Ascending aorta (tissue), 2 donors: ENCODE data around the gene SLC9A9. TPM values are rescaled to one million over a fixed set of nuclear protein-coding genes. Genes with fewer than 3 reads are reported as not detected.

Experiments
- DNase-seq, 2 donors: peaks; one replicate each; pipeline ENCODE4 v3.0.0-alpha.2; 2019; ENCODE audit warnings: low spot score in 2 of 2
- H3K27ac ChIP-seq, 2 donors: fragments of 200-600 bp; sonication (generic); one replicate each; pipeline ENCODE4 v1.5.1; 2016 to 2017; ENCODE audit warnings: mild to moderate bottlenecking in 1 of 2
- H3K27me3 ChIP-seq: fragments of 200-600 bp; sonication (generic); one replicate; pipeline ENCODE4 v1.5.1; 2017
- H3K36me3 ChIP-seq, 2 donors: fragments of 200-600 bp; sonication (generic); one replicate each; pipeline ENCODE4 v1.5.1; 2016
- H3K4me1 ChIP-seq, 2 donors: fragments of 200-600 bp; sonication (generic); one replicate each; pipeline ENCODE4 v1.5.1; 2016 to 2017; ENCODE audit warnings: mild to moderate bottlenecking in 1 of 2
- H3K4me3 ChIP-seq, 2 donors: fragments of 200-600 bp; sonication (generic); one replicate each; pipeline ENCODE4 v1.5.1; 2016 to 2017; ENCODE audit warnings: mild to moderate bottlenecking in 1 of 2
- H3K9me3 ChIP-seq, 2 donors: fragments of 200-600 bp; sonication (generic); one replicate each; pipeline ENCODE4 v1.5.1; 2016
- CTCF ChIP-seq, 3 experiments: fragments of 200-600 bp in 2 of 3; fragments of 450-650 bp in 1 of 3; sonication (generic) in 2 of 3; IDR thresholded peaks; one replicate each; pipeline ENCODE4 v1.5.1; 2016 to 2019; ENCODE audit warnings: antibody characterized with exemption in 3 of 3, mild to moderate bottlenecking in 1 of 3, moderate library complexity in 1 of 3
- intact Hi-C: fragments of 100-400 bp; cut with DNase I; formaldehyde crosslinking; loops from one replicate; pipeline ENCODE4 v1.15.1; 2023
- total RNA-seq: library from RNA; depleted of rRNA; stranded (reverse); fragments of >200 nt; gene quantifications from one replicate; pipeline ENCODE4 v1.1.0, GENCODE V29; 2016

The SLC9A9 gene
- total RNA-seq, 1 donor from 2014 or later: 63.4 TPM

DNA sequence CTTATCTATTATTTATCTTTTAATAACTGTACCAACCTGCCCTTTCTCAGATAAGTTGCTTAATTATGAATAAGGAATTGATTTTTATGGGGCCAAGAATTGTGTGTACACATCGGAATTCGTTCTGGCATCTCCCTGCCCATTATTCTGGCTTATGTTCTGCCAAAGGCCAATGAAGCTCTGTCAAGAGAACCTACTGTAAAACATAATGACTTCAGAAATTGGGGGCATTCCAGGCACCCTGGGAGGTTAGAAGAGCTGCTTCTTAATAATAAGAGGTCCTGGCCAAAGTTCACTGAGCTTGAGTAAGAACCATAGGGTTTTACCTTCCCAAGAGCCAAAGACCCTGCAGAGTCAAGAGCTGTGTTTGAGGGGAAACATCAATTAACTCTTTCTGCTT is 261.7 kb downstream of the SLC9A9 start:
- no peak for DNase-seq

DNA sequence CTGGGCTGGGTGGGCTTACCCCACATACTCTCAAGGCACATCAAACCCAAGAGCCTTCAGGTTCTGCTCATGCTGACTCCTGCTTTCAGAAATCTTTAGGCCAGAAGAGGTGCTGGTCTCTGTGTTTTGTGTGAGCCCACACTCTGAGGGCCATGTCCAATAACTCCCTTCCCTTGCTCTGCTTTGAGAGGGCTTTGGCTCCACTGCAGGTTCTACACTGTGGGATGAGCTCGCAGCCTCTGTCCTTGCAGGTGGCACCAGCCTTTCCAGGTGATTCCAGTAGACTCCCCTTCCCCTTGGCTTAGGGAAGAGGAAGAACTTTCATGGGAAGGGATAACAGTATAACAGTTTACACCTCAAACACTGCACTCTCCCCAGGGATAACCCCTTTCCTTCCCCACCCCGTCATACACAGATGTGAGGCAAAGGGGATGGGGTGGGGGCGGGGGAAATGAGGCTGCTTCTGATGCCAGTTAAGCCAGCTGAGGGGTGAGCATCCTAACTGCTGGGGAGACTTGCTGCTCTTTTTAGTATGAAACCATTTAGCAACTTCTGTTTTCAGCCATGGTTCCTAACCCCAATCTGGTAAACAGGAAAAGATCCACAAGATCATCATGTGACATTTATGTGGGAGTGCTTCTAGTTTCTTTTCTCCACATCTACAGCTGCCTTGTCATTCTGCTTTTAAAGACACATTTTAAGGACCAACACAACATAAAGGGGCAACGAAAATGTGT is 262.4 kb downstream of the SLC9A9 start:
- intact Hi-C loops: no loop called here
- no peak for DNase-seq
- TF ChIP-seq CTCF (IDR thresholded peaks at IDR 0.05): no peak
- Histone ChIP-seq H3K4me1 (no peaks in the 10 kb centered on the region), H3K27ac (no peak overlapping the region), H3K27me3 (no peaks in the 10 kb centered on the region), H3K4me3 (no peak overlapping the region), H3K9me3 (no peaks in the 10 kb centered on the region), H3K36me3 (no peaks in the 10 kb centered on the region)

More for the DNA sequence above, 261.7 kb downstream of the SLC9A9 start:
- H3K27ac ChIP-seq: no peak overlapping the region
- H3K27me3 ChIP-seq: no peaks in the 10 kb centered on the region
- no peaks in the 10 kb centered on the region for H3K9me3 ChIP-seq
- intact Hi-C loops: no loop called here
- no peaks in the 10 kb centered on the region for H3K4me1 ChIP-seq
- no peak for TF ChIP-seq CTCF (IDR thresholded peaks at IDR 0.05)
- H3K4me3 ChIP-seq: no peak overlapping the region
- H3K36me3 ChIP-seq: no peaks in the 10 kb centered on the region

DNA sequence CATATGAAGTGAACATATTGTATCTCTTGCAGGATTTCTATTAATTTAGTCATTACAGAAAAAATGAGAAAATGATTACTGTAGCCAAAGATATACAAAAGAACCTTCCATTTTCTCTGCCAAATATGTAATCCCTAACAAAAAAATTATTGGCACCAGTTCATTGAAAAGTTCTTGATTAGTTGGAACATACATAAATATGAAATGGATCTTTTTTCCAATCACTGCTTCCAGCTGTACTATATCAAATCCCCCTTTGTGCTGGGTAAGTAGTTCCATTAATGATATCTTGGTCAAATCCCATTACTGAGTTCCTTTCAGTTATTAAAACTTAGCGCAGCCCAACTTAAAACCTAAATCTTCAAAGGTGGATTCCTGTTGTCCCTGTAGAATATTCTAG is 263.8 kb downstream of the SLC9A9 start:
- Histone ChIP-seq H3K4me1 (no peaks in the 10 kb centered on the region), H3K9me3 (no peaks in the 10 kb centered on the region), H3K27me3 (no peaks in the 10 kb centered on the region), H3K27ac (no peak overlapping the region), H3K4me3 (no peak overlapping the region), H3K36me3 (no peaks in the 10 kb centered on the region)
- intact Hi-C loops: no loop called here
- no peak for TF ChIP-seq CTCF (IDR thresholded peaks at IDR 0.05)
- no peak for DNase-seq

- intact Hi-C loops: no loop called here
- Histone ChIP-seq H3K27ac (no peak overlapping the region), H3K27me3 (no peaks in the 10 kb centered on the region), H3K36me3 (no peaks in the 10 kb centered on the region), H3K4me3 (no peak overlapping the region), H3K9me3 (no peaks in the 10 kb centered on the region), H3K4me1 (no peaks in the 10 kb centered on the region)
- no peak for TF ChIP-seq CTCF (IDR thresholded peaks at IDR 0.05)
- DNase-seq: no peak
Observed at GRCh38 chr3:143581972-143582722, 266.1 kb downstream of the SLC9A9 start.

- TF ChIP-seq CTCF (IDR thresholded peaks at IDR 0.05): no peak
- Histone ChIP-seq H3K4me1 (no peaks in the 10 kb centered on the region), H3K9me3 (no peaks in the 10 kb centered on the region), H3K27ac (no peak overlapping the region), H3K27me3 (no peaks in the 10 kb centered on the region), H3K4me3 (no peak overlapping the region), H3K36me3 (no peaks in the 10 kb centered on the region)
- intact Hi-C loops: no loop called here
- no peak for DNase-seq
Observed at GRCh38 chr3:143578810-143579435, 269.3 kb downstream of the SLC9A9 start.
